Raji (cell line): Measurements from ENCODE around the gene DCDC2C.

Experiments used
- POLR2A ChIP-seq: IDR thresholded peaks from 2 replicates; pipeline ENCODE4 v1.6.1; 2011; ENCODE audit warnings: low read depth, low read length, control low read depth; ENCODE audit not compliant: insufficient read depth

Gene DCDC2C

DNA sequence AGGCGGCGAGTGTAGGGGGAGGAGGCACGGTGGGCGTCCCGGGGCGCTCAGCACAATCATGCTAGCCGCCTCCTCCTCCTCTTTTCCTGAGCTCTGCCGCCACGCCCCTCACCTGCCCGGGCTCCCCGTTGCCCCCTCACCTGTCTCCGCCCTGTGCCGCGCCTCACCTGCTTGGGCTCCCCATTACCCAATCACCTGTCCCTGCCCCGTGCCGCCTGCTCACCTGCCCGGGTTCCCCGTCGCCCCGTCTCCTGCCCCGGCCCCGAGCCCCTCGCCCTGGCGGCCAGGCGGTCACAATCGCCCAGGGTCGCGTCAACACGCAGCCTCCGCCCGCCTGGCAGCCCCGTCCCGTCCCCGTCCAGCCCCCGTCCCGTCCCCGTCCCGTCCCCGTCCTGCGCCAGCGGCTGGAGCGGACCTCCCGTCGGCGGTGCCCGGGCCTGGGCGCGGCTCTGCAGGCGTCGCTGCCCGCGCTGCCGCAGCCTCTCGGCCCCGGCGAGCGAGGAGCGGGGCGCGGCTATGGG, at the start of gene DCDC2C:
Gene DCDC2C (plus strand): TSS at position 340 of the 521 bp plus-strand sequence. CDS start 177 bp downstream, at position 517.
- TF ChIP-seq POLR2A = no peak

GRCh38 chr2:3654011-3654410, 49.4 kb upstream of the DCDC2C start:
- no peak for TF ChIP-seq POLR2A

DNA sequence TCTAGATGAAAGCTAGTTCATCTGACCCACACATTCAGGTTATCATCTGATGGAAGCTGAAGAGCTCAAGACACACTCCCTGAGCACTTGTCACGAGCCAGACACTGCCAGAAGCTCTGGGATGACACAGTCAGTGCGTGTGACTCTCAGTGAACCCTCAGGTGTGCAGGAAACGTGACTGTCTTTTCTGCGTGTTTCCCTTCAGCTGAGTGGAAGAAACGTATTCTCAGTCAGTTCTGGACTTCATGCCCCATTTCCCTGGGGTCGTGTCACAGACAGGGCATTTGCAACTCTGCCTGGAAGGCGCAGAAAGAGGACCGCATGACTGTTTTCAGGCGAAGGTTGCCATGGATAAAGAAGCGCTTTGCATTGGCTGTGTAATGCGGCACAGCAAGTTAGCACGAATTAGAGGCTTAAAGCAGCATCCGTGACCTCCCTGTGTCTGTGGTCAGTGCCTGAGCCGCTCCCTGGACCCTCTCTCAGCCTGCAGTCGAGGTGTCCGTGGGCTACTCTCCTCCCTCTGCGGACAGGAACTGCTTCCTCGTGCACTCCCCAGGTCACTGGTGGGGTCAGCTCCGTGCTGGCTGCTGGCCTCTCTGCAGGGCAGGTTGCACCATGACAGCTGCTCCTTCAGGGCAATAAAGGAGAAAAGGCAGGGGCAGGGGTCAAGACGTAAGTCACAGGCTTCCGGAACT, 48.7 kb upstream of the DCDC2C start:
- no peak for TF ChIP-seq POLR2A

- TF ChIP-seq POLR2A = no peak
Measured at GRCh38 chr2:3655871-3656761, 47.3 kb upstream of the DCDC2C start.

DNA sequence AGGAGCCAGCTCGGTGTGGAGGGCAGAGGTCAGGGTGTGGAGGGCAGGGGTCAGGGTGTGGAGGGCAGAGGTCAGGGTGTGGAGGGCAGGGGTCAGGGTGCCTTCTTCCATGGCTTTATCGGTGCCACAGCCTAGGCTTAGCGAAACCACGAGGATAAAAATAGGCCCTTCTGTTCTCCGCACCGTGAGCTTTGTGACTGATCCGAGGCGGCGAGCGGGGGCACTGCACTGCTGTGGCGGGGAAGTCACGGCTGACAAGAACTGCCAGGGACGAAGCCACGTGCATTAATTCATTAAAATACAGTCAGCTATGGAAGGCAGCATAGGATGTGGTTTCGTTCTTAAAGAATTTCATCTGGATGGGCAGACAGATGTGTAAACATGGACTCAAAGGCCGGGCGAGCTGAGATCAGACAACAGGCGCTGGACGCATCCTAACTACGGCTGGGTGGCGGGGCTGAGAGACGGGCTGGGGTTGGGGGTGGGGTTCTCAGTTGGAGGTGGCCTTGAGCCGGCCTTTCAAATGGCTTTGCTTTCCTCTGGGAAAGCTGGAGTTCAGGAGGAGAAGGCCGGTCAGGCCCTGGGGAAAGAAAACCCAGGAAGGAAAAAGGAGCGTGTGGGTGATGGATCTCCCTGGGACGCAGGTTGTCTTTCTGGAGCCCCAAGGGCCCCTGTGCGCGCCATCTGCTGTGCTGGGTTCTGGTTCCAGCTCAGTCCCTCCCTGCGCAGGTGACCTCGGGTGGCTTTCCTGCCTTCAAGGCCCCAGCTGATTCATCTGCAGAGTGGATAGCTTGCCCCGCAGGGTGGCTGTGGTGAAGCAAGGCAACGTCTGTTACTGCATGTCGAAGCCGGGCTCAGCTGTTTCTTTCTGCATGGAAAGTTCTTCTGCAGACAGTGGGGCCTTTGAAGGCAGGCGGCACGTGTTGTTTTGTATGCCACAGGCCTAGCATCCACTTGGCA, 46.3 kb upstream of the DCDC2C start:
- TF ChIP-seq POLR2A = no peak

GRCh38 chr2:3657881-3658280, 45.5 kb upstream of the DCDC2C start, which contains the start of gene ALLC:
ALLC (plus strand) TSS chr2:3658200; CDS start chr2:3671158, 12,958 bp downstream.
- no peak for TF ChIP-seq POLR2A

GRCh38 chr2:3659447-3660432, 43.6 kb upstream of the DCDC2C start:
- no peak for TF ChIP-seq POLR2A

GRCh38 chr2:3661149-3661660, 42.2 kb upstream of the DCDC2C start:
- TF ChIP-seq POLR2A = no peak

DNA sequence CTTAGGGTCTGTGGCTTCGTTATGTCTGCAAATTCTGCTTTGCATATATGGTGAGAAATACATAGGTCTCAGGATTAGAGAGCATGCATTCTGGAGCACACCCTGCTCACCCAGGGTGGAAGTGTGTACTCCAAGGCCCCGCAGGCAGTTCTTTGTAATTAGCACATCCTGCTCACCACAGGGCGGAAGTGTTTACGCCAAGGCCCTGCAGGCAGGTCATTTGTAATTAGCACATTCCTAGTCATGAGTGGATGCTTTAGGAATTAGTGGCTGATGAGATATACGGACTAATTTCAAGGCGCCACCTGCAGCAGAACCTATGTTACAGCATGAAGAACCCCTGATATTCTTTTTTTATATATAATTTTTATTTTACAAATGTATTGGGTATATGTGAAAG, 41.1 kb upstream of the DCDC2C start:
- no peak for TF ChIP-seq POLR2A

DNA sequence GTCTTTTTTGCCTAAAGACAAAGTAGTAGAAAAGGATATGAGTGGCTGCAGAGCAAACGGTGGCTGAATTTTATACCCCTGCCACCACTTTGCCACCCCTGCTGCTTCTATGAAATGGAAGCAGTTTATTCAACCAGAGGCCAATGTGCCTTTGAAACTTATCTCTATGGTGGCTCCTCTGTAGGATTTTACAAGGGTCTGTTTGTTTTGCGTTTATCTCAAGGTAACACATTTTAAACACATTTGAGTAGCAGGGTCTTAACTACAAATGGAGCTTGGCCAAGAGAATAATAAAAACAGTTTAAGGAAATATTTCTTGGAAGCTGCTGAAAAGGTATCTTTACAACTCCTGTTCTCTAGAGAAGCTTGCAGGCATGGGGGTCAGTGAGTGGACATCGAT, 39.3 kb upstream of the DCDC2C start:
- TF ChIP-seq POLR2A = no peak

DNA sequence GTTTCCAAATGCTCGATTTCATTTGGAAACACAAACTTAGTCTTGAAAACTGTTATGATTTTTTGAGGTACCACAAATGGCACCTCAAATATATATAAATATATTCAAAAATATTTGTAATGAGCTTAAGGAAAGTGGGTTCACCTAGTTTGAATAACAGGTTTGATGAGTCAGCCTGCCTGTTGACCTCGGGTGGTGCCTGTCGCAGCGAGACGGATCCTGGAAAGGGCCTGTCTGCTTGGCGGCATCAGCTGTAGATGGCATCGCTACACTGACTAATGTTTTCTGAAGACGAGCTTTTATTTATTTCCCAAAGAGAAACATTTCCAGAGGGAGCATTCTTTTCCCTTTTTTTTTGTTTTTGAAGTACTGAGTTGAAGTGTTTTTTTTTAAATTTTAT, 38.5 kb upstream of the DCDC2C start:
- TF ChIP-seq POLR2A = no peak

- no peak for TF ChIP-seq POLR2A
Measured at GRCh38 chr2:3665886-3666612, 37.3 kb upstream of the DCDC2C start.

- no peak for TF ChIP-seq POLR2A
Measured at GRCh38 chr2:3666613-3666975, 36.8 kb upstream of the DCDC2C start.
